Heart left ventricle (tissue), 13 donors: ENCODE results near the gene MZT1.
"Not testable (repeated sequence)": the region's sequence is repeated elsewhere in the genome, so short reads cannot be mapped to it uniquely, and the experiment has no call there.

ENCODE experiments used
- CTCF ChIP-seq, 12 donors: fragments of 200-600 bp; sonication (generic) in 4 of 12; IDR thresholded peaks; one replicate each; pipeline versions ENCODE4 v1.5.0 to v1.8.0; 2018 to 2022; ENCODE audit warnings: antibody characterized with exemption in 12 of 12, mild to moderate bottlenecking in 5 of 12
- POLR2A ChIP-seq, 2 donors: fragments of 450-650 bp; IDR thresholded peaks; one replicate each; pipeline ENCODE4 v1.6.1; 2017; ENCODE audit warnings: antibody characterized with exemption in 2 of 2, mild to moderate bottlenecking in 2 of 2, moderate library complexity in 2 of 2
- donor health status: ischemic (EF 13 %, LVEDD 7.1; RV severe dilation, severe dysfunction).
- donor health status: DM: no; HTN: yes; CAD: no.
- donor health status: DM: no; HTN: no; CAD: no.
- donor health status: ischemic (EF 25% LVEDD 6.9; RV normal size, moderate dysfunction).
- donor health status: ischemic (EF 25% LVEDD 5.7; RV mildly dilated, moderate dysfunction).
- donor health status: ischemic (EF 35%, LVEDD 5.7; RV mildly dilated, moderate dysfunction).
- donor health status: nonischemic (EF 11% LVEDD 7.7; RV severe dilation, severe dysfunction).
- donor health status: DM: yes; HTN: yes; CAD: no.
- donor health status: PGD.
- donor health status: ischemic (EF 29% LVEDD 5.4; RV normal size, mild dysfunction).
- donor health status: nonischemic (EF 23%, LVEDD 6.1; RV moderate dilation, normal function).

DNA sequence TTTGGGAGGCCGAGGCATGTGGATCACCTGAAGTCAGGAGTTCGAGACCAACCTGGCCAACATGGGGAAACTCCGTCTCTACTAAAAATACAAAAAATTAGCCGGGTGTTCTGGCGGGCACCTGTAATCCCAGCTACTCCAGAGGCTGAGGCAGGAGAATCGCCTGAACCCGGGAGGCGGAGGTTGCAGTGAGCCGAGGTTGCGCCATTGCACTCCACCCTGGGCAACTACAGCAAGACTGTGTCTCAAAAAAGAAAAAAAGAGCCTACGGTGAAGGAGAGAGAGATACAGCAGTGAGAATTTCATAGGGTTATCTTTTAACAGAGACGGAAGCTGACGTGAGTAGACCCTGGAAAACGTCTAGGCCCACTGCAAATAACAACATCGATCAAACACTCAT is 1.2 kb downstream of the MZT1 start:
- TF ChIP-seq CTCF, POLR2A (IDR thresholded peaks at IDR 0.05): not testable (repeated sequence)
